Nephron (organoid): ENCODE data around the gene SYK.

Source experiments
- H3K27ac Mint-ChIP-seq, 3 experiments: 2 replicates each; pipeline ENCODE4 v1.8.0; 2020; ENCODE audit warnings: mixed read lengths in 3 of 3, mild to moderate bottlenecking in 2 of 3, moderate library complexity in 1 of 3
- H3K27me3 Mint-ChIP-seq: 2 replicates; pipeline ENCODE4 v1.8.0; 2021; ENCODE audit warnings: low read depth, mild to moderate bottlenecking, moderate library complexity, mixed read lengths
- H3K36me3 Mint-ChIP-seq: 2 replicates; pipeline ENCODE4 v1.8.0; 2020; ENCODE audit warnings: low read depth, mixed read lengths
- H3K4me1 Mint-ChIP-seq: 2 replicates; pipeline ENCODE4 v1.8.0; 2020; ENCODE audit warnings: mixed read lengths
- H3K4me3 Mint-ChIP-seq, 3 experiments: 2 replicates each; pipeline ENCODE4 v1.8.0; 2020; ENCODE audit warnings: mild to moderate bottlenecking in 3 of 3, mixed read lengths in 3 of 3, moderate library complexity in 2 of 3
- H3K9me3 Mint-ChIP-seq: 2 replicates; pipeline ENCODE4 v1.8.0; 2020; ENCODE audit warnings: mixed read lengths
- CTCF ChIP-seq, 3 experiments: fragments of 200-600 bp; sonication (generic); IDR thresholded peaks; one replicate each; pipeline ENCODE4 v1.5.0; 2021; ENCODE audit warnings: antibody characterized with exemption in 3 of 3; ENCODE audit not compliant: unreplicated experiment in 3 of 3

The SYK gene

DNA sequence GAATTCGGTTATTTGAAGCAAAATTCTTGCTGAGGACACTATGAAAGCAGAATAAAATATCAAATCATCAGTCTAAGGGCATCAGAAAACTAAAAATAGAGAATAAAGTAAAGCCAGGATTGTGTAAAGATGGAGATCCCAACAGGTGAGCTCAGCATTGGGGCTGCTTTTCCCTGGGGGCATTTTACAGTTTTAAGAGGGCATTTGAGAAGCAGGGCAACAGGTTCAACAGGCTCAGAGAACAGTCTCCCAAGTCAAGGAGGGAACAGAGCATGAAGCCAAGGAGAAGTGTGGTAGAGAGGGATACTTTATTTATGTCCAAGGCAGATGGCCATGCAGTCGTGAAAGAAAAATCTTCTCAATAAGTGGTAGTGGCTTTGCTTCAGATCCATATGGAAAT lies 145.4 kb downstream of the SYK start:
- no peaks in the 10 kb centered on the region for H3K36me3 Mint-ChIP-seq
- no peak for TF ChIP-seq CTCF (IDR thresholded peaks at IDR 0.05; ENCODE audit: unreplicated experiment in 3 of 3)
- peaks cover 11% of the 10 kb centered on the region for H3K27me3 Mint-ChIP-seq
- no peaks in the 10 kb centered on the region for H3K9me3 Mint-ChIP-seq
- no peak overlapping the region for H3K4me3 Mint-ChIP-seq
- no peaks in the 10 kb centered on the region for H3K4me1 Mint-ChIP-seq
- H3K27ac Mint-ChIP-seq, result no peak overlapping the region
